MM.1S (cell line): ENCODE measurements around the gene DSE.

ENCODE experiments used
- CTCF ChIP-seq: fragments of 300-600 bp; sonication (generic); IDR thresholded peaks from 2 replicates; pipeline ENCODE4 v1.5.1; 2016; ENCODE audit warnings: antibody characterized with exemption, low read length, mixed read lengths
- EZH2 ChIP-seq: fragments of 300-600 bp; sonication (generic); optimal IDR thresholded peaks from 2 replicates; pipeline ENCODE3; 2017; ENCODE audit warnings: low read depth, mild to moderate bottlenecking, antibody characterized with exemption, low read length, mixed read lengths
- EZH2phosphoT487 ChIP-seq: fragments of 300-600 bp; sonication (generic); IDR thresholded peaks from 2 replicates; pipeline ENCODE4 v1.6.1; 2018; ENCODE audit warnings: antibody characterized with exemption, low read length

- TF ChIP-seq CTCF (no peak), EZH2 (no peak), EZH2phosphoT487 (no peak)
Observed at GRCh38 chr6:116413357-116413756, 42.6 kb downstream of the DSE start.
